Measurements from ENCODE around the gene AOAH.

Gene AOAH

GRCh38 chr7:36611703-36612102 lies 112.6 kb downstream of the AOAH start:
- DNase-seq (ENCODE audit: low read depth) = no peak
- H3K4me3 ChIP-seq (ENCODE audit: low read length) = no peak overlapping the region
- TF ChIP-seq CTCF (conservative IDR thresholded peaks at IDR 0.05; ENCODE audit: low read length) = no peak

- DNase-seq (ENCODE audit: low read depth) = no peak
- H3K4me3 ChIP-seq (ENCODE audit: low read length) = no peak overlapping the region
- TF ChIP-seq CTCF (conservative IDR thresholded peaks at IDR 0.05; ENCODE audit: low read length) = no peak
These were observed 116.6 kb downstream of the AOAH start for GRCh38 chr7:36607721-36608095.

- no peak overlapping the region for H3K4me3 ChIP-seq (ENCODE audit: low read length)
These were observed 117.1 kb downstream of the AOAH start for GRCh38 chr7:36606976-36607720.

GRCh38 chr7:36606153-36606975 lies 117.9 kb downstream of the AOAH start:
- DNase-seq (ENCODE audit: low read depth) = no peak
- no peak overlapping the region for H3K4me3 ChIP-seq (ENCODE audit: low read length)
- no peak for TF ChIP-seq CTCF (conservative IDR thresholded peaks at IDR 0.05; ENCODE audit: low read length)

More at GRCh38 chr7:36606976-36607720, 117.1 kb downstream of the AOAH start:
- no peak for TF ChIP-seq CTCF (conservative IDR thresholded peaks at IDR 0.05; ENCODE audit: low read length)
- DNase-seq (ENCODE audit: low read depth) = no peak

- TF ChIP-seq CTCF (conservative IDR thresholded peaks at IDR 0.05; ENCODE audit: low read length) = no peak
- no peak for DNase-seq (ENCODE audit: low read depth)
- no peak overlapping the region for H3K4me3 ChIP-seq (ENCODE audit: low read length)
These were observed 118.8 kb downstream of the AOAH start for GRCh38 chr7:36605261-36606051.

- TF ChIP-seq CTCF (conservative IDR thresholded peaks at IDR 0.05; ENCODE audit: low read length) = no peak
- no peak for DNase-seq (ENCODE audit: low read depth)
- no peak overlapping the region for H3K4me3 ChIP-seq (ENCODE audit: low read length)
These were observed 119.5 kb downstream of the AOAH start for GRCh38 chr7:36604806-36605205.

Measured in AG10803 (cell line).